GM12874 (cell line): ENCODE data around the gene SLC7A6OS.

Experiments used
- CTCF ChIP-seq: IDR thresholded peaks from 2 replicates; pipeline ENCODE4 v1.5.1; 2011; ENCODE audit warnings: low read depth, mild to moderate bottlenecking, control low read depth, low read length, moderate library complexity; ENCODE audit not compliant: insufficient read depth

The SLC7A6OS gene

GRCh38 chr16:68328151-68328859 is 17.6 kb upstream of the SLC7A6OS start:
- peak; percentile 88 for TF ChIP-seq CTCF

- no peak for TF ChIP-seq CTCF
Measured at GRCh38 chr16:68324780-68325357, 14.1 kb upstream of the SLC7A6OS start.

- no peak for TF ChIP-seq CTCF
Measured at GRCh38 chr16:68324336-68324735, 13.6 kb upstream of the SLC7A6OS start.

GRCh38 chr16:68319185-68319908 is 8.6 kb upstream of the SLC7A6OS start:
- no peak for TF ChIP-seq CTCF

- no peak for TF ChIP-seq CTCF
Measured at GRCh38 chr16:68313116-68313515, 2.4 kb upstream of the SLC7A6OS start.

GRCh38 chr16:68310437-68310773 is 341 bp downstream of the SLC7A6OS start:
- no peak for TF ChIP-seq CTCF

- no peak for TF ChIP-seq CTCF
Measured at GRCh38 chr16:68309799-68310198, 947 bp downstream of the SLC7A6OS start.
